SH-SY5Y (cell line): ENCODE results near the gene DPP10.

Experiments used
- GATA2 ChIP-seq: IDR thresholded peaks from 2 replicates; pipeline ENCODE4 v1.6.1; 2011; ENCODE audit warnings: mild to moderate bottlenecking, low read depth, low read length
- GATA3 ChIP-seq: IDR thresholded peaks from 2 replicates; pipeline ENCODE4 v1.6.1; 2011; ENCODE audit warnings: low read depth, mild to moderate bottlenecking, low read length, moderate library complexity

DNA sequence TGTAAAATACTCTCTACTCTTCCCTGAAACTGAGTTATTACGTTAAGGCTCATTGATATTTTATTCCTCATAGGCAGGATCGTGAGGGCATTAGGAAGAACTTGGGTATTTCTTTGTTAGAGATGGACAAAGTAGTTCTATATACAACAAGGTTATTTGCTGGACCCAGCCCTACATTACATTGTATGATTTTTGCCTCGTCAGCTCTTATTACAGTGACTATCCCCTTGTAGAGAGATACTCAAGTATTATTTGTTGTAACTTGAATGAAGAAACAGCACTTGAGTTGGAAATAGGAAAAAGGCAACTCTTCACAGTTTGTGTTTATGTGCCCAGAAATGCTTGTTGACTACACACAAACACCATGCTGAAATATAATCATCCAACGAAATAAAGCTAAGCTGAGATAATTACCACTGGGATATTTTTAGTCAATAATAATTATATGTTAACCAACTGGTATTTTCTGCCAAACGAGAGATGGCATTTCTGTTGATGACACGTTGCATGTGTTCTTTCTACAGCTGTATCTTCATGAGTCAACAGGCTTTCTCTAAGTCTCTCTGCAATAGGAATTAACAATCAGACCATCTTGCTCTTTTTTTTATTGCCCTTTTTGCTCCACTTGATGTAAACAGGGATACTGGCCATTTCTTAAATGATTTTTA lies 947.6 kb downstream of the DPP10 start:
- no peak for TF ChIP-seq GATA2
- TF ChIP-seq GATA3: no peak
